ENCODE data around the gene ECHDC3. TPM values are rescaled to one million over a fixed set of nuclear protein-coding genes. Genes with fewer than 3 reads are reported as not detected.

Gene ECHDC3
- total and polyA plus RNA-seq, 2 of the 13 experiments (the other 11 are each of a cell fraction or from before 2014, with no cell fraction given): not detected

DNA sequence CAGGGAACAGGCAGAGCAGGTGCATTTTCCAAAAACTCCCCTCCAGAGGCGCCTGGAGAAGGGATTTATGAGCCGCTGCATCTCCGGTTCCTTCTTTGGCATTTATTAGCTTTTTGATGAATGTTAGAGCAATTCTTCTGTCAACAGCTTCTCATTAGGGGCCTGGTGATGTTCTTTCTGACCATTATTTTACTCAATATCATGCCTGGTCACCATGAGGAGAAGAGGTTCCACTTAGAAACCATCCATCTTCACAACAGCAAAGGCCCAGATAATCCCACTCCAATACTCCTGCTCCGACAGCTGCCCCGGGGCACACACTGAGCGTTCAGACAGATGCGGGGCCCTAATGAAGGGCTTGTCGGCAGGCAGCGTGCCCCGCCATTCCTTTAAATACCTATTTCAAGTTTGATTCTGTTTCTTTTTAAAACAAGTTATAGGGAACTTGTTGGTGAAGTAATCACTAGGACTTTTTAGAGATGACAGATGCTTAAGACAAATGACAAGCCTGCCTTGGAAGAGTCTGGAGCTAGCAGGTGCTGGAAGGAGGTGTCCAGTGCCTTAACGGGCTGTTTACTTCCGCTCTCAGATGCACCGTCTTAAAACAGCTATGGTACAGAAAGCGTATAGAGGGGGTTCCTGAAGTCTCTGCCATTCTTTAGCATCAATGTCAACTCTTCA lies 31.7 kb downstream of the ECHDC3 start:
- H3K27ac ChIP-seq (ENCODE audit: extremely low read length, insufficient read depth, low read length): no peak overlapping the region
- intact Hi-C loops (cut with micrococcal nuclease; ENCODE audit: unreplicated experiment): no loop called here
- ChIA-PET CTCF (ENCODE audit: low intra/inter-chr PET ratio, low total read pairs) (no interaction called here), POLR2A (no interaction called here)
- no peaks in the 10 kb centered on the region for H3K36me3 ChIP-seq (replicated peaks in 1 of 2; ENCODE audit: control insufficient read depth in 1 of 2, insufficient read depth in 2 of 2, low read length in 2 of 2)
- H3K9ac ChIP-seq (ENCODE audit: insufficient read depth, low read depth, low read length): no peak overlapping the region
- H3K9me3 ChIP-seq (ENCODE audit: low read length): no peaks in the 10 kb centered on the region
- H3K4me1 ChIP-seq (ENCODE audit: insufficient read depth, low read length): peaks cover 6% of the 10 kb centered on the region; the same call in 1 of the 2 replicates
- no peak for FAIRE-seq
- H3K79me2 ChIP-seq (ENCODE audit: insufficient read depth, low read length): no peaks in the 10 kb centered on the region
- H2AFZ ChIP-seq (ENCODE audit: low read length): no peak overlapping the region
- H3K4me3 ChIP-seq (replicated peaks in 1 of 3; ENCODE audit: insufficient read depth in 1 of 3, low read depth in 2 of 3, low read length in 3 of 3): no peak overlapping the region
- ATAC-seq: no peak
- TF ChIP-seq, protein P1, sequence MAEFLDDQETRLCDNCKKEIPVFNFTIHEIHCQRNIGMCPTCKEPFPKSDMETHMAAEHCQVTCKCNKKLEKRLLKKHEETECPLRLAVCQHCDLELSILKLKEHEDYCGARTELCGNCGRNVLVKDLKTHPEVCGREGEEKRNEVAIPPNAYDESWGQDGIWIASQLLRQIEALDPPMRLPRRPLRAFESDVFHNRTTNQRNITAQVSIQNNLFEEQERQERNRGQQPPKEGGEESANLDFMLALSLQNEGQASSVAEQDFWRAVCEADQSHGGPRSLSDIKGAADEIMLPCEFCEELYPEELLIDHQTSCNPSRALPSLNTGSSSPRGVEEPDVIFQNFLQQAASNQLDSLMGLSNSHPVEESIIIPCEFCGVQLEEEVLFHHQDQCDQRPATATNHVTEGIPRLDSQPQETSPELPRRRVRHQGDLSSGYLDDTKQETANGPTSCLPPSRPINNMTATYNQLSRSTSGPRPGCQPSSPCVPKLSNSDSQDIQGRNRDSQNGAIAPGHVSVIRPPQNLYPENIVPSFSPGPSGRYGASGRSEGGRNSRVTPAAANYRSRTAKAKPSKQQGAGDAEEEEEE (CRISPR knock-in tag; IDR thresholded peaks at IDR 0.05; ENCODE audit: borderline replicate concordance): no peak
- no peak for TF ChIP-seq ASH2L (IDR thresholded peaks at IDR 0.05; ENCODE audit: insufficient read length, low read depth, low read length)
- TF ChIP-seq, protein P2, sequence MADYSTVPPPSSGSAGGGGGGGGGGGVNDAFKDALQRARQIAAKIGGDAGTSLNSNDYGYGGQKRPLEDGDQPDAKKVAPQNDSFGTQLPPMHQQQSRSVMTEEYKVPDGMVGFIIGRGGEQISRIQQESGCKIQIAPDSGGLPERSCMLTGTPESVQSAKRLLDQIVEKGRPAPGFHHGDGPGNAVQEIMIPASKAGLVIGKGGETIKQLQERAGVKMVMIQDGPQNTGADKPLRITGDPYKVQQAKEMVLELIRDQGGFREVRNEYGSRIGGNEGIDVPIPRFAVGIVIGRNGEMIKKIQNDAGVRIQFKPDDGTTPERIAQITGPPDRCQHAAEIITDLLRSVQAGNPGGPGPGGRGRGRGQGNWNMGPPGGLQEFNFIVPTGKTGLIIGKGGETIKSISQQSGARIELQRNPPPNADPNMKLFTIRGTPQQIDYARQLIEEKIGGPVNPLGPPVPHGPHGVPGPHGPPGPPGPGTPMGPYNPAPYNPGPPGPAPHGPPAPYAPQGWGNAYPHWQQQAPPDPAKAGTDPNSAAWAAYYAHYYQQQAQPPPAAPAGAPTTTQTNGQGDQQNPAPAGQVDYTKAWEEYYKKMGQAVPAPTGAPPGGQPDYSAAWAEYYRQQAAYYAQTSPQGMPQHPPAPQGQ (CRISPR knock-in tag; IDR thresholded peaks at IDR 0.05; ENCODE audit: borderline replicate concordance): no peak
- H4K20me1 ChIP-seq (ENCODE audit: insufficient read depth, low read length): no peaks in the 10 kb centered on the region
- H3K27me3 ChIP-seq (ENCODE audit: control insufficient read depth in 1 of 2, insufficient read depth in 2 of 2, low read length in 2 of 2): peaks cover 1 to 17% of the 10 kb centered on the region in 2 experiments; a peak in 3 of 5 replicates
- no TSS peak for BruUV-seq (replicated peaks)
- no peak overlapping the region for H3K4me2 ChIP-seq (ENCODE audit: low read depth, low read length)
- no peak for DNase-seq (ENCODE audit: low spot score)
- WGBS (ENCODE audit: low lambda C conversion rate): 73% methylated on average over 14 of the region's 14 CpGs
- in situ Hi-C loops (cut with HindIII; ENCODE audit: extremely low pct_ligation_motif_present, low pct_unique_long_range_greater_than_20kb): no loop called here

All from HepG2 (cell line).